GM12878 (cell line): ENCODE data around the gene FAM227A. TPM values are rescaled to one million over a fixed set of nuclear protein-coding genes. Genes with fewer than 3 reads are reported as not detected.
A peak's percentile ranks its signal among the peaks of the same experiment; 100 is the strongest.

ENCODE experiments used
- ATAC-seq: fragments of 200-7000 bp; cut with Tn5 transposase; 3 replicates; pipeline ENCODE4 v1.9.1; 2020; ENCODE audit warnings: mild to moderate bottlenecking, moderate library complexity
- BruUV-seq: library from RNA; stranded (reverse); fragments of 400-500 nt; replicated peaks from 2 replicates; lab custom pipeline; 2021; lab: Mats Ljungman, UMichigan
- CTCF ChIA-PET: fragments of 300-600 bp; sonication (Branson Sonifier 250); formaldehyde crosslinking; extraction: SDS; loops from one replicate; lab custom pipeline; 2021; ENCODE audit warnings: inconsistent platforms; lab: Yijun Ruan, JAX
- POLR2A ChIA-PET: fragments of 350-600 bp; formaldehyde crosslinking; extraction: SDS; loops from one replicate; lab custom pipeline; 2021; ENCODE audit warnings: inconsistent platforms; lab: Charles Lee
- RAD21 ChIA-PET: fragments of 300-600 bp; sonication (Branson Sonifier 250); formaldehyde crosslinking; loops from one replicate; lab custom pipeline; 2023; ENCODE audit warnings: antibody characterized with exemption; ENCODE audit not compliant: unreplicated experiment; lab: Charles Lee
- SMC1A ChIA-PET: fragments of 300-600 bp; sonication (Branson Sonifier 250); formaldehyde crosslinking; loops from one replicate; lab custom pipeline; 2023; ENCODE audit not compliant: unreplicated experiment, uncharacterized antibody; lab: Charles Lee
- DNase-seq: peaks from one replicate; pipeline ENCODE4 v3.0.0-alpha.2; 2011; ENCODE audit warnings: low read depth, low spot score
- FAIRE-seq: peaks from 3 replicates; lab custom pipeline; 2011; peaks lifted over from hg19 to GRCh38; lab: Jason Lieb, UNC
- H2AFZ ChIP-seq: 2 replicates; pipeline ENCODE4 v1.6.0; 2011; ENCODE audit warnings: low read depth, low read length, control low read depth; ENCODE audit not compliant: control insufficient read depth
- H3K27ac ChIP-seq: 2 replicates; pipeline ENCODE4 v1.5.1; 2011; ENCODE audit warnings: control low read depth; ENCODE audit not compliant: control insufficient read depth, insufficient read depth
- H3K27me3 ChIP-seq, 2 experiments: replicated peaks in 1 of 2; 2 replicates each; pipeline versions ENCODE4 v1.6.0 to v1.6.1; 2011; ENCODE audit warnings: low read length in 1 of 2; ENCODE audit not compliant: control insufficient read depth in 2 of 2, insufficient read depth in 2 of 2
- H3K36me3 ChIP-seq, 2 experiments: 2 replicates each; pipeline ENCODE4 v1.5.1; 2011; ENCODE audit warnings: low read length in 1 of 2; ENCODE audit not compliant: control insufficient read depth in 2 of 2, insufficient read depth in 2 of 2
- H3K4me1 ChIP-seq: 2 replicates; pipeline ENCODE4 v1.6.1; 2011; ENCODE audit warnings: mild to moderate bottlenecking, low read length, moderate library complexity, mixed read lengths; ENCODE audit not compliant: control insufficient read depth, insufficient read depth
- H3K4me2 ChIP-seq: 2 replicates; pipeline ENCODE4 v1.6.0; 2011; ENCODE audit warnings: control low read depth; ENCODE audit not compliant: control insufficient read depth, insufficient read depth
- H3K4me3 ChIP-seq: fragments of 200-600 bp; sonication (generic); 2 replicates; pipeline ENCODE4 v1.5.1; 2016
- H3K79me2 ChIP-seq: 2 replicates; pipeline ENCODE4 v1.6.0; 2011; ENCODE audit warnings: low read length; ENCODE audit not compliant: control insufficient read depth, insufficient read depth
- H3K9ac ChIP-seq: 2 replicates; pipeline ENCODE4 v1.8.0; 2011; ENCODE audit warnings: low read length, control low read depth, mixed read lengths; ENCODE audit not compliant: control insufficient read depth, insufficient read depth
- H3K9me3 ChIP-seq: replicated peaks from 3 replicates; pipeline ENCODE4 v1.5.1; 2011; ENCODE audit warnings: mild to moderate bottlenecking, low read length; ENCODE audit not compliant: control insufficient read depth, insufficient read depth
- H4K20me1 ChIP-seq: 2 replicates; pipeline ENCODE4 v1.6.0; 2011; ENCODE audit not compliant: control insufficient read depth, insufficient read depth
- ATF2 ChIP-seq: IDR thresholded peaks from 2 replicates; pipeline ENCODE4 v1.6.1; 2012; ENCODE audit warnings: low read length, inconsistent platforms
- GATAD2B ChIP-seq: fragments of 450-650 bp; conservative IDR thresholded peaks from 2 replicates; pipeline ENCODE4 v1.6.1; 2017; ENCODE audit warnings: low read depth, mild to moderate bottlenecking, moderate library complexity
- NBN ChIP-seq: fragments of 450-650 bp; IDR thresholded peaks from 2 replicates; pipeline ENCODE4 v1.6.1; 2016
- NKRF ChIP-seq: fragments of 450-650 bp; conservative IDR thresholded peaks from 2 replicates; pipeline ENCODE4 v1.6.1; 2017; ENCODE audit warnings: mild to moderate bottlenecking, moderate library complexity
- RB1 ChIP-seq: fragments of 450-650 bp; formaldehyde crosslinking; IDR thresholded peaks from 2 replicates; pipeline ENCODE4 v1.6.1; 2017; ENCODE audit warnings: mild to moderate bottlenecking, borderline replicate concordance
- YBX1 ChIP-seq: fragments of 450-650 bp; IDR thresholded peaks from 2 replicates; pipeline ENCODE4 v1.6.1; 2016; ENCODE audit warnings: antibody characterized with exemption
- ZNF592 ChIP-seq: fragments of 450-650 bp; IDR thresholded peaks from 2 replicates; pipeline ENCODE4 v1.6.1; 2017; ENCODE audit warnings: mild to moderate bottlenecking, moderate library complexity
- ZNF622 ChIP-seq: fragments of 450-650 bp; IDR thresholded peaks from 2 replicates; pipeline ENCODE4 v1.6.1; 2017; ENCODE audit warnings: mild to moderate bottlenecking, inconsistent platforms
- WGBS: methylation state at CpG from one replicate; pipeline ENCODE4 v1.1.6; 2016; ENCODE audit warnings: low lambda C conversion rate; ENCODE audit not compliant: insufficient replicate concordance, insufficient coverage; ENCODE audit errors: missing lambda C conversion rate; 5-methylcytosine and 5-hydroxymethylcytosine counted together
- in situ Hi-C: fragments of 300-500 bp; cut with MboI; formaldehyde crosslinking; loops from 9 replicates; pipeline ENCODE4 v1.14.3; 2018; ENCODE audit warnings: mixed read lengths
- intact Hi-C: fragments of 100-400 bp; cut with micrococcal nuclease; formaldehyde crosslinking; loops from one replicate; pipeline ENCODE4 v1.14.2; 2022; ENCODE audit not compliant: unreplicated experiment
- polyA plus RNA-seq, 11 experiments: library from polyadenylated mRNA; depleted of rRNA in 4 of 11; unstranded in 6 of 11; stranded (reverse) in 5 of 11; fragments of >200 nt; fragmentation: Nextera tagmentation in 4 of 11; fragmentation: Illumina TruSeq in 1 of 11; extraction: Ambion mirVana in 4 of 11; extraction: Trizol in 1 of 11; gene quantifications; 1 replicate in 1 of 11; 2 replicates in 10 of 11; pipeline versions ENCODE4 v1.2.1 to v1.2.3, GENCODE V29; 2011 to 2016; ENCODE audit warnings: inconsistent platforms in 2 of 11, missing spikeins in 2 of 11, low read depth in 1 of 11
- total RNA-seq, 4 experiments: library from RNA; depleted of rRNA in 3 of 4; stranded (reverse); fragments of >200 nt in 3 of 4; fragmentation: Illumina TruSeq in 1 of 4; extraction: Trizol in 1 of 4; gene quantifications; 2 replicates each; pipeline versions ENCODE4 v1.2.1 to v1.2.3, GENCODE V29; 2013 to 2021

FAM227A gene
- total and polyA plus RNA-seq, 10 of the 15 experiments (the other 5 are each of a cell fraction or from before 2014, with no cell fraction given), result 0.02 to 0.59 (median 0.25) TPM

GRCh38 chr22:38657045-38657909 is 1.1 kb upstream of the FAM227A start (continued):
- TF ChIP-seq ZNF592, result no peak

GRCh38 chr22:38655519-38656255 is 505 bp downstream of the FAM227A start:
- Histone ChIP-seq H3K9me3 (no peaks in the 10 kb centered on the region), H3K27ac (no peak overlapping the region), H4K20me1 (no peaks in the 10 kb centered on the region), H3K27me3 (no peaks in the 10 kb centered on the region), H3K9ac (peak overlapping the region; percentile 96), H3K4me3 (peak overlapping the region; percentile 86), H3K4me1 (peaks cover 5% of the 10 kb centered on the region), H3K4me2 (peak overlapping the region; percentile 97), H3K79me2 (peaks cover 11% of the 10 kb centered on the region), H3K36me3 (no peaks in the 10 kb centered on the region), H2AFZ (peak overlapping the region; percentile 100)
- no peak for DNase-seq
- CTCF ChIA-PET, result no interaction called here
- SMC1A ChIA-PET, result no interaction called here
- intact Hi-C loops, result loop anchor here (1.0 kb wide), 1 partner anchor 26 kb away; the partner anchor contains the start of gene TOMM22
- RAD21 ChIA-PET, result no interaction called here
- BruUV-seq, result no TSS peak
- TF ChIP-seq ZNF622, result no peak
- peak; percentile 39; the same call in 1 of the 2 replicates for TF ChIP-seq GATAD2B
- no peak for TF ChIP-seq ATF2
- no peak for TF ChIP-seq NBN
- 0 out of 2 replicates have a peak, but pooled peaks have one; percentile 49 for TF ChIP-seq NKRF
- no peak for TF ChIP-seq YBX1
- no peak for TF ChIP-seq RB1
- no peak for FAIRE-seq
- WGBS, result 14% methylated on average over 22 of the region's 22 CpGs
- POLR2A ChIA-PET, result interaction anchor here (0.7 kb wide), 1 partner anchor 970 kb away, joined by 3 read pairs; no protein-coding TSS in a partner anchor
- in situ Hi-C loops, result no loop called here
- ATAC-seq, result no peak; the same call in 2 of the 3 replicates
